PC-3 (cell line): ENCODE results near the gene PIGV.

Experiments used
- EZH2 ChIP-seq: fragments of 300-600 bp; sonication (generic); IDR thresholded peaks from one replicate; pipeline ENCODE4 v1.6.1; 2017; ENCODE audit warnings: antibody characterized with exemption, mild to moderate bottlenecking, low read length; ENCODE audit not compliant: unreplicated experiment
- TF ChIP-seq, protein P1 (sequence below): fragments of 300-600 bp; sonication (generic); conservative IDR thresholded peaks from 2 replicates; pipeline ENCODE4 v1.5.1; 2017; ENCODE audit warnings: antibody characterized with exemption, low read depth, mild to moderate bottlenecking, low read length

DNA sequence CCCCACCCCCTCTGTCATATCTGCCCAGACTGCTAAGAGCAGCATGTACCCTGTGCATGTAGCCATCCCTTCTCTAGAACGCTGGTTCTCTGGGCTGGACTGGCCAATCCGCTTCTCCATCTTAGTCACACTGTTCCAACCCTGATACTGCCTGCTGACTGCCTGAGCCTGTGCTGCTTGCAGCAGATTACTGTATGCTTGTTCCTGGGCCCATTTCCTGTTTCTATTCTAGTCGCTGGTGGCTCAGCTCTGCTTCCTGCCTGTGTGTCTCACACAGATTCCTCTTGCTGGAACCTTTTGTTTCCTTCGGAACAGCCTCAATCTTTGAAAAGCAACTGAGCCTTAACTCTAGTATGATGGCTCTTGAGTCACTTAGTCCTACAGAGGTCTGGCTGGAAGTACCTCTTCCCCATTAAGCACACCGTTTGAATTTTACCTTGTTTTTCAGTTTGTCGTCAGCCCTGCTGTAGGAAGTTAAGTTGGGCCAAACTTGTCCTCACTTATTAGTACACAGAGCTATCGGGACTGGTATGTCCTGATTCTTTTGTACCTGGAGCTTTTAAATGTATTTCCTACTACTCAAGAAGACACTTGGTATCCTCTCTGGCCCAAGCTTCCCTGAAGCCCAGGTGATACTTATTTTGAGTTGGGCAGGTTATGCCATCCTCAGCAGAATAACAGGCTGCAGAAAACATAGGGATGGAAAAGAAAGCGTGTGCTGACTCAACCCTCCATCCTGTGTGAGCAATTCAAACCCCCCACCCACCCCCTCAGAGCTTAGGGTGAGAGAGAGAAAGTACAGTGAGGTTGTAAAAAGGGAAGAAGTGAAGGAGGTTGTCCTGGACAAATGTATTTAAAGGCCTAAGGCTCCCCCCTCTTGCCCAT is 43.4 kb upstream of the PIGV start:
- TF ChIP-seq EZH2 = no peak
- TF ChIP-seq, protein P1, sequence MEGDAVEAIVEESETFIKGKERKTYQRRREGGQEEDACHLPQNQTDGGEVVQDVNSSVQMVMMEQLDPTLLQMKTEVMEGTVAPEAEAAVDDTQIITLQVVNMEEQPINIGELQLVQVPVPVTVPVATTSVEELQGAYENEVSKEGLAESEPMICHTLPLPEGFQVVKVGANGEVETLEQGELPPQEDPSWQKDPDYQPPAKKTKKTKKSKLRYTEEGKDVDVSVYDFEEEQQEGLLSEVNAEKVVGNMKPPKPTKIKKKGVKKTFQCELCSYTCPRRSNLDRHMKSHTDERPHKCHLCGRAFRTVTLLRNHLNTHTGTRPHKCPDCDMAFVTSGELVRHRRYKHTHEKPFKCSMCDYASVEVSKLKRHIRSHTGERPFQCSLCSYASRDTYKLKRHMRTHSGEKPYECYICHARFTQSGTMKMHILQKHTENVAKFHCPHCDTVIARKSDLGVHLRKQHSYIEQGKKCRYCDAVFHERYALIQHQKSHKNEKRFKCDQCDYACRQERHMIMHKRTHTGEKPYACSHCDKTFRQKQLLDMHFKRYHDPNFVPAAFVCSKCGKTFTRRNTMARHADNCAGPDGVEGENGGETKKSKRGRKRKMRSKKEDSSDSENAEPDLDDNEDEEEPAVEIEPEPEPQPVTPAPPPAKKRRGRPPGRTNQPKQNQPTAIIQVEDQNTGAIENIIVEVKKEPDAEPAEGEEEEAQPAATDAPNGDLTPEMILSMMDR = no peak
